ENCODE results near the gene PDRG1. TPM values are rescaled to one million over a fixed set of nuclear protein-coding genes. Genes with fewer than 3 reads are reported as not detected.

PDRG1 gene
- polyA plus RNA-seq (2011; rRNA removed), result 15.3 and 20.7 TPM in 2 replicates
- polyA plus RNA-seq (2012; cell fraction: cytosol; rRNA removed), result 24.0 and 25.3 TPM in 2 replicates
- 12.6 and 14.3 TPM in 2 replicates for polyA plus RNA-seq (2012; cell fraction: nucleus; rRNA removed)
- 25.2 to 27.8 TPM (median 27.2 TPM) in 3 replicates for polyA plus RNA-seq (2017; fragmentation: RNase III; extraction: RNeasy Plus Mini Kit Qiagen cat#74134 plus additional on column Dnase treatment)
- polyA minus RNA-seq (2011; rRNA and poly(A)+ RNA removed), result 2.7 and 3.0 TPM in 2 replicates

GRCh38 chr20:31951530-31952453 lies at the start of gene PDRG1:
PDRG1 (minus strand) TSS chr20:31952046; CDS start chr20:31951961, 85 bp downstream.
- peak within 1 kb of the TSS; percentile 100 for H3K4me2 ChIP-seq
- ATAC-seq (peak; percentile 89 to 99), FAIRE-seq (no peak), DNase-seq (ENCODE audit: low read depth in 1 of 2, low spot score in 1 of 2) (peak; percentile 72 to 96)
- peak within 1 kb of the TSS; percentile 92 to 97 for H3K27ac ChIP-seq
- peaks cover 8% of the 10 kb centered on the region; the same call in 2 of the 3 replicates for H3K4me1 ChIP-seq
- ChIA-PET POLR2A (interaction anchor here (0.6 to 1.2 kb wide), 3 partner anchors 12 to 99 kb away, joined by 3 to 4 read pairs (median 4); no protein-coding TSS in a partner anchor), CTCF (interaction anchor here (0.6 to 12.2 kb wide), 41 partner anchors 10 to 185 kb away, joined by 3 to 173 read pairs (median 4); partner anchors contain the start of genes FOXS1, MYLK2 and XKR7)
- WGBS (ENCODE audit: missing lambda C conversion rate), result 1% methylated on average over 61 of the region's 63 CpGs
- peaks cover 9% of the 10 kb centered on the region for H3K9me3 ChIP-seq
- H3K4me3 ChIP-seq, result peak within 1 kb of the TSS; percentile 100
- TF ChIP-seq, protein P1, sequence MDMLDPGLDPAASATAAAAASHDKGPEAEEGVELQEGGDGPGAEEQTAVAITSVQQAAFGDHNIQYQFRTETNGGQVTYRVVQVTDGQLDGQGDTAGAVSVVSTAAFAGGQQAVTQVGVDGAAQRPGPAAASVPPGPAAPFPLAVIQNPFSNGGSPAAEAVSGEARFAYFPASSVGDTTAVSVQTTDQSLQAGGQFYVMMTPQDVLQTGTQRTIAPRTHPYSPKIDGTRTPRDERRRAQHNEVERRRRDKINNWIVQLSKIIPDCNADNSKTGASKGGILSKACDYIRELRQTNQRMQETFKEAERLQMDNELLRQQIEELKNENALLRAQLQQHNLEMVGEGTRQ (IDR thresholded peaks at IDR 0.05), result no peak
- TF ChIP-seq CTCF (IDR thresholded peaks at IDR 0.05), result peak; percentile 96
- no peak for TF ChIP-seq HDAC2 (IDR thresholded peaks at IDR 0.05)
- no peak for TF ChIP-seq ATOH8 (CRISPR knock-in tag; IDR thresholded peaks at IDR 0.05; ENCODE audit: low read depth)
- no peak for TF ChIP-seq RFX5 (IDR thresholded peaks at IDR 0.05)
- no peak for TF ChIP-seq ZFP36 (IDR thresholded peaks at IDR 0.05; ENCODE audit: borderline replicate concordance, partially characterized antibody)
- no peak for TF ChIP-seq HEYL (CRISPR knock-in tag; IDR thresholded peaks at IDR 0.05)
- no peak for TF ChIP-seq GATA3 (IDR thresholded peaks at IDR 0.05; ENCODE audit: borderline replicate concordance)
- TF ChIP-seq, protein P2, sequence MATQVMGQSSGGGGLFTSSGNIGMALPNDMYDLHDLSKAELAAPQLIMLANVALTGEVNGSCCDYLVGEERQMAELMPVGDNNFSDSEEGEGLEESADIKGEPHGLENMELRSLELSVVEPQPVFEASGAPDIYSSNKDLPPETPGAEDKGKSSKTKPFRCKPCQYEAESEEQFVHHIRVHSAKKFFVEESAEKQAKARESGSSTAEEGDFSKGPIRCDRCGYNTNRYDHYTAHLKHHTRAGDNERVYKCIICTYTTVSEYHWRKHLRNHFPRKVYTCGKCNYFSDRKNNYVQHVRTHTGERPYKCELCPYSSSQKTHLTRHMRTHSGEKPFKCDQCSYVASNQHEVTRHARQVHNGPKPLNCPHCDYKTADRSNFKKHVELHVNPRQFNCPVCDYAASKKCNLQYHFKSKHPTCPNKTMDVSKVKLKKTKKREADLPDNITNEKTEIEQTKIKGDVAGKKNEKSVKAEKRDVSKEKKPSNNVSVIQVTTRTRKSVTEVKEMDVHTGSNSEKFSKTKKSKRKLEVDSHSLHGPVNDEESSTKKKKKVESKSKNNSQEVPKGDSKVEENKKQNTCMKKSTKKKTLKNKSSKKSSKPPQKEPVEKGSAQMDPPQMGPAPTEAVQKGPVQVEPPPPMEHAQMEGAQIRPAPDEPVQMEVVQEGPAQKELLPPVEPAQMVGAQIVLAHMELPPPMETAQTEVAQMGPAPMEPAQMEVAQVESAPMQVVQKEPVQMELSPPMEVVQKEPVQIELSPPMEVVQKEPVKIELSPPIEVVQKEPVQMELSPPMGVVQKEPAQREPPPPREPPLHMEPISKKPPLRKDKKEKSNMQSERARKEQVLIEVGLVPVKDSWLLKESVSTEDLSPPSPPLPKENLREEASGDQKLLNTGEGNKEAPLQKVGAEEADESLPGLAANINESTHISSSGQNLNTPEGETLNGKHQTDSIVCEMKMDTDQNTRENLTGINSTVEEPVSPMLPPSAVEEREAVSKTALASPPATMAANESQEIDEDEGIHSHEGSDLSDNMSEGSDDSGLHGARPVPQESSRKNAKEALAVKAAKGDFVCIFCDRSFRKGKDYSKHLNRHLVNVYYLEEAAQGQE (IDR thresholded peaks at IDR 0.05), result peak; percentile 98
- no peak for TF ChIP-seq FOXS1 (CRISPR knock-in tag; IDR thresholded peaks at IDR 0.05)
- no peak for TF ChIP-seq RCOR1 (IDR thresholded peaks at IDR 0.05; ENCODE audit: low read depth, low read length)
- peak; percentile 96 for TF ChIP-seq CHD2 (IDR thresholded peaks at IDR 0.05; ENCODE audit: low read length, partially characterized antibody)
- TF ChIP-seq, protein P3, sequence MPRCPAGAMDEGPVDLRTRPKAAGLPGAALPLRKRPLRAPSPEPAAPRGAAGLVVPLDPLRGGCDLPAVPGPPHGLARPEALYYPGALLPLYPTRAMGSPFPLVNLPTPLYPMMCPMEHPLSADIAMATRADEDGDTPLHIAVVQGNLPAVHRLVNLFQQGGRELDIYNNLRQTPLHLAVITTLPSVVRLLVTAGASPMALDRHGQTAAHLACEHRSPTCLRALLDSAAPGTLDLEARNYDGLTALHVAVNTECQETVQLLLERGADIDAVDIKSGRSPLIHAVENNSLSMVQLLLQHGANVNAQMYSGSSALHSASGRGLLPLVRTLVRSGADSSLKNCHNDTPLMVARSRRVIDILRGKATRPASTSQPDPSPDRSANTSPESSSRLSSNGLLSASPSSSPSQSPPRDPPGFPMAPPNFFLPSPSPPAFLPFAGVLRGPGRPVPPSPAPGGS (IDR thresholded peaks at IDR 0.05), result peak; percentile 79; the same call in 1 of the 3 replicates
- TF ChIP-seq SMC3 (IDR thresholded peaks at IDR 0.05), result peak; percentile 90
- no peak for TF ChIP-seq CBX2 (IDR thresholded peaks at IDR 0.05; ENCODE audit: borderline replicate concordance, low read depth)
- no peak for TF ChIP-seq CEBPB (IDR thresholded peaks at IDR 0.05)
- TF ChIP-seq SREBF2 (IDR thresholded peaks at IDR 0.05), result no peak
- no peak for TF ChIP-seq ZC3H11A (IDR thresholded peaks at IDR 0.05)
- TF ChIP-seq HOXB13 (CRISPR knock-in tag; IDR thresholded peaks at IDR 0.05; ENCODE audit: low read depth), result no peak
- TF ChIP-seq NR3C1 (IDR thresholded peaks at IDR 0.05), result no peak
- TF ChIP-seq MAFK (IDR thresholded peaks at IDR 0.05; ENCODE audit: partially characterized antibody), result no peak
- no peak for TF ChIP-seq ELK1 (IDR thresholded peaks at IDR 0.05; ENCODE audit: low read depth, low read length)
- no peak for TF ChIP-seq JUNB (IDR thresholded peaks at IDR 0.05)
- no peak for TF ChIP-seq RNF2 (IDR thresholded peaks at IDR 0.05; ENCODE audit: borderline replicate concordance, low read depth)
- no peak for TF ChIP-seq FOSL2 (IDR thresholded peaks at IDR 0.05)
- no peak for TF ChIP-seq FOSL2 (CRISPR knock-in tag; IDR thresholded peaks at IDR 0.05)
- TF ChIP-seq, protein P4, sequence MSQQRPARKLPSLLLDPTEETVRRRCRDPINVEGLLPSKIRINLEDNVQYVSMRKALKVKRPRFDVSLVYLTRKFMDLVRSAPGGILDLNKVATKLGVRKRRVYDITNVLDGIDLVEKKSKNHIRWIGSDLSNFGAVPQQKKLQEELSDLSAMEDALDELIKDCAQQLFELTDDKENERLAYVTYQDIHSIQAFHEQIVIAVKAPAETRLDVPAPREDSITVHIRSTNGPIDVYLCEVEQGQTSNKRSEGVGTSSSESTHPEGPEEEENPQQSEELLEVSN (IDR thresholded peaks at IDR 0.05; ENCODE audit: borderline replicate concordance, low read depth), result peak; percentile 61; the same call in 1 of the 2 replicates
- no peak for TF ChIP-seq TFCP2L1 (CRISPR knock-in tag; IDR thresholded peaks at IDR 0.05)
